Activated effector memory CD4-positive, alpha-beta T cell treated with anti-CD3 and anti-CD28 coated beads, Interleukin-2, amount 50 U/mL, for 16 hours (primary cell): ENCODE data around the gene NSG1.
"Not testable (repeated sequence)": the region's sequence is repeated elsewhere in the genome, so short reads cannot be mapped to it uniquely, and the experiment has no call there.

ENCODE experiments used
- DNase-seq: peaks from one replicate; pipeline ENCODE4 v3.0.0-alpha.2; 2020

The NSG1 gene

GRCh38 chr4:4386736-4387392 lies at the start of gene NSG1:
Gene NSG1 (plus strand): TSS chr4:4387102. CDS start chr4:4387630, 528 bp downstream.
- peak; percentile 76 for DNase-seq

GRCh38 chr4:4338210-4339001 lies 48.5 kb upstream of the NSG1 start:
- DNase-seq = no peak

GRCh38 chr4:4339504-4340085 lies 47.3 kb upstream of the NSG1 start:
- DNase-seq = no peak

GRCh38 chr4:4341861-4342650 lies 44.8 kb upstream of the NSG1 start:
- DNase-seq = no peak

- DNase-seq = no peak
Observed at GRCh38 chr4:4343038-4343437, 43.9 kb upstream of the NSG1 start.

GRCh38 chr4:4344915-4345527 lies 41.9 kb upstream of the NSG1 start:
- DNase-seq = no peak

- no peak for DNase-seq
Observed at GRCh38 chr4:4347585-4347984, 39.3 kb upstream of the NSG1 start.

GRCh38 chr4:4348585-4348984 lies 38.3 kb upstream of the NSG1 start:
- DNase-seq = not testable (repeated sequence)

GRCh38 chr4:4349867-4350266 lies 37.0 kb upstream of the NSG1 start:
- DNase-seq = no peak

GRCh38 chr4:4350909-4351308 lies 36.0 kb upstream of the NSG1 start:
- DNase-seq = no peak

GRCh38 chr4:4355302-4355701 lies 31.6 kb upstream of the NSG1 start:
- no peak for DNase-seq

- DNase-seq = no peak
Observed at GRCh38 chr4:4356106-4357041, 30.5 kb upstream of the NSG1 start.

GRCh38 chr4:4358093-4358854 lies 28.6 kb upstream of the NSG1 start:
- DNase-seq = no peak

- no peak for DNase-seq
Observed at GRCh38 chr4:4361883-4362282, 25.0 kb upstream of the NSG1 start.

- DNase-seq = no peak
Observed at GRCh38 chr4:4362991-4363697, 23.8 kb upstream of the NSG1 start.

- DNase-seq = no peak
Observed at GRCh38 chr4:4364061-4364460, 22.8 kb upstream of the NSG1 start.

- DNase-seq = no peak
Observed at GRCh38 chr4:4364486-4365208, 22.3 kb upstream of the NSG1 start.

- peak; percentile 9 for DNase-seq
Observed at GRCh38 chr4:4368809-4369580, 17.9 kb upstream of the NSG1 start.
